Measurements from ENCODE around the gene ASPHD2.

DNA sequence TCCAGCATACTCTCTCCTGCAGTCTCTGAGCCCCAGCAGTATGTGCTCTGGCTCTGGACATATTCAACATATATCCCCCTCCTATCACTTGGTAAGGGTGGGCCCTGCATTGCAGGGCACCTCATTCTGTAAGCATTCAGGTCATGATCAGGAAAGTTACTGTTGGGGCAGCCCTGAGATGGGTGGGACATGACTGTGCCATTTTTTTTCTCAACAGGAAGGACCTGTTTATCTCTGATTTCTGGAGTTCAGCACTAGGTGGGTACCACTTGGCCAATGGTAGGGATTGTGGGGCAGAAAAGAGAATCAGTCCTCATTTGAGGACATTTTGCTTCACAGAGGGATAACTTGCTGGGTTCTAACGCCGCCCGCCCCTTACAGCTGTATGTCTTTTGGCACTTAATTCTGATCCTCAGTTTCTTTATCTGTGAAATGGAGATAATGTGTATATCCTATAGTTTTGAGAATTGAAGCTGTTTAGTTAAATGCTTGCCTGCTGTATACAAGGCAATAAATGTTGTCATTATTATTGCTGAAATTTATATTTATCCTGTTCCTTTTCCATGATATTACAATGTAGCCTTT lies 56.8 kb downstream of the ASPHD2 start:
- TF ChIP-seq CTCF (IDR thresholded peaks at IDR 0.05; ENCODE audit: low read length) (no peak), EZH2 (IDR thresholded peaks at IDR 0.05; ENCODE audit: borderline replicate concordance, low read length) (no peak)

All from OCI-LY1 (cell line).